ACC112 (cell line): ENCODE data around the gene EHD4.

Experiments
- H2AFZ ChIP-seq: fragments of 200-600 bp; sonication (generic); one replicate; pipeline ENCODE4 v1.6.0; 2017; ENCODE audit warnings: antibody characterized with exemption, low read length; ENCODE audit not compliant: unreplicated experiment
- H3K27ac ChIP-seq: fragments of 200-600 bp; sonication (generic); 2 replicates; pipeline ENCODE4 v1.5.1; 2014; ENCODE audit warnings: low read depth, mild to moderate bottlenecking, antibody characterized with exemption, low read length, moderate library complexity
- H3K27me3 ChIP-seq: fragments of 200-600 bp; sonication (generic); 2 replicates; pipeline ENCODE4 v1.6.1; 2014; ENCODE audit warnings: mild to moderate bottlenecking, antibody characterized with exemption, low read length, moderate library complexity, mixed read lengths; ENCODE audit not compliant: insufficient read depth
- H3K36me3 ChIP-seq: fragments of 200-600 bp; sonication (generic); 2 replicates; pipeline ENCODE4 v1.6.1; 2016; ENCODE audit warnings: mild to moderate bottlenecking, antibody characterized with exemption, low read length, moderate library complexity, mixed read lengths; ENCODE audit not compliant: insufficient read depth
- H3K4me1 ChIP-seq: fragments of 200-600 bp; sonication (generic); one replicate; pipeline ENCODE4 v1.6.1; 2016; ENCODE audit warnings: low read length, mixed read lengths; ENCODE audit not compliant: insufficient read depth, unreplicated experiment, control insufficient read depth
- H3K4me3 ChIP-seq: fragments of 200-600 bp; sonication (generic); 2 replicates; pipeline ENCODE4 v1.5.1; 2014; ENCODE audit warnings: mild to moderate bottlenecking, low read depth, low read length
- H3K79me2 ChIP-seq: fragments of 200-600 bp; sonication (generic); one replicate; pipeline ENCODE4 v1.6.0; 2016; ENCODE audit warnings: low read length; ENCODE audit not compliant: control insufficient read depth, unreplicated experiment, insufficient read depth

EHD4 gene

GRCh38 chr15:41917767-41918430 is 54.5 kb downstream of the EHD4 start:
- peaks cover 13% of the 10 kb centered on the region; the same call in 1 of the 2 replicates for H3K36me3 ChIP-seq

GRCh38 chr15:41915255-41915994 is 56.9 kb downstream of the EHD4 start:
- H3K36me3 ChIP-seq, result peaks cover 13% of the 10 kb centered on the region; the same call in 1 of the 2 replicates
- no peak overlapping the region for H2AFZ ChIP-seq
- H3K4me1 ChIP-seq, result peaks cover 20% of the 10 kb centered on the region
- no peak overlapping the region for H3K27ac ChIP-seq
- peaks cover 2% of the 10 kb centered on the region for H3K79me2 ChIP-seq
- no peak overlapping the region for H3K4me3 ChIP-seq
- no peaks in the 10 kb centered on the region for H3K27me3 ChIP-seq

More at GRCh38 chr15:41917767-41918430, 54.5 kb downstream of the EHD4 start:
- no peak overlapping the region for H2AFZ ChIP-seq
- H3K27me3 ChIP-seq, result no peaks in the 10 kb centered on the region
- H3K27ac ChIP-seq, result no peak overlapping the region
- peaks cover 25% of the 10 kb centered on the region for H3K4me1 ChIP-seq
- H3K4me3 ChIP-seq, result no peak overlapping the region; the same call in 1 of the 2 replicates
- peaks cover 2% of the 10 kb centered on the region for H3K79me2 ChIP-seq

- Histone ChIP-seq H3K27ac (no peak overlapping the region), H3K79me2 (peaks cover 2% of the 10 kb centered on the region), H3K36me3 (peaks cover 17% of the 10 kb centered on the region; the same call in 1 of the 2 replicates), H3K4me3 (no peak overlapping the region), H3K27me3 (no peaks in the 10 kb centered on the region), H3K4me1 (peaks cover 10% of the 10 kb centered on the region), H2AFZ (no peak overlapping the region)
Observed at GRCh38 chr15:41914411-41914810, 57.9 kb downstream of the EHD4 start.

GRCh38 chr15:41913256-41913655 is 59.1 kb downstream of the EHD4 start:
- Histone ChIP-seq H3K27me3 (no peaks in the 10 kb centered on the region), H3K79me2 (peaks cover 2% of the 10 kb centered on the region), H3K4me1 (peaks cover 10% of the 10 kb centered on the region), H3K27ac (no peak overlapping the region), H2AFZ (no peak overlapping the region), H3K4me3 (no peak overlapping the region), H3K36me3 (0 out of 2 replicates have a peak, but pooled peaks cover 10% of the 10 kb centered on the region)

GRCh38 chr15:41911691-41912345 is 60.5 kb downstream of the EHD4 start:
- H3K27me3 ChIP-seq, result no peaks in the 10 kb centered on the region
- H3K27ac ChIP-seq, result no peak overlapping the region
- peaks cover 2% of the 10 kb centered on the region for H3K79me2 ChIP-seq
- peaks cover 17% of the 10 kb centered on the region; the same call in 1 of the 2 replicates for H3K36me3 ChIP-seq
- no peak overlapping the region for H3K4me3 ChIP-seq
- H2AFZ ChIP-seq, result no peak overlapping the region
- no peaks in the 10 kb centered on the region for H3K4me1 ChIP-seq

GRCh38 chr15:41908736-41909461 is 63.5 kb downstream of the EHD4 start:
- Histone ChIP-seq H3K4me3 (no peak overlapping the region), H3K36me3 (peaks cover 20% of the 10 kb centered on the region; the same call in 1 of the 2 replicates), H3K79me2 (no peaks in the 10 kb centered on the region), H3K27ac (no peak overlapping the region), H2AFZ (no peak overlapping the region), H3K4me1 (no peaks in the 10 kb centered on the region), H3K27me3 (no peaks in the 10 kb centered on the region)

GRCh38 chr15:41907141-41907540 is 65.2 kb downstream of the EHD4 start:
- Histone ChIP-seq H3K36me3 (peaks cover 20% of the 10 kb centered on the region; the same call in 1 of the 2 replicates), H3K27ac (no peak overlapping the region), H3K4me1 (no peaks in the 10 kb centered on the region), H3K79me2 (no peaks in the 10 kb centered on the region), H3K27me3 (no peaks in the 10 kb centered on the region), H2AFZ (no peak overlapping the region), H3K4me3 (no peak overlapping the region)

- no peak overlapping the region for H3K27ac ChIP-seq
- no peak overlapping the region for H3K4me3 ChIP-seq
- H3K27me3 ChIP-seq, result no peaks in the 10 kb centered on the region
- no peaks in the 10 kb centered on the region for H3K4me1 ChIP-seq
- H3K36me3 ChIP-seq, result peaks cover 20% of the 10 kb centered on the region; the same call in 1 of the 2 replicates
- no peak overlapping the region for H2AFZ ChIP-seq
- H3K79me2 ChIP-seq, result no peaks in the 10 kb centered on the region
Observed at GRCh38 chr15:41906608-41907007, 65.7 kb downstream of the EHD4 start.

- Histone ChIP-seq H3K36me3 (peaks cover 20% of the 10 kb centered on the region; the same call in 1 of the 2 replicates), H3K27ac (no peak overlapping the region), H2AFZ (no peak overlapping the region), H3K79me2 (no peaks in the 10 kb centered on the region), H3K27me3 (no peaks in the 10 kb centered on the region), H3K4me1 (no peaks in the 10 kb centered on the region), H3K4me3 (no peak overlapping the region)
Observed at GRCh38 chr15:41905036-41905793, 67.1 kb downstream of the EHD4 start.
